Erythroblast (primary cell): ENCODE measurements around the gene CHAD.

Source experiments
- DNase-seq, 2 experiments: peaks; one replicate each; lab custom pipeline; 2025; lab: John Stamatoyannopoulos, UW
- GATA1 ChIP-seq: IDR thresholded peaks from 2 replicates; pipeline ENCODE4 v1.6.1; 2011; ENCODE audit warnings: low read depth, mild to moderate bottlenecking, control low read depth, low read length, moderate library complexity
- POLR2A ChIP-seq: IDR thresholded peaks from 2 replicates; pipeline ENCODE4 v1.6.1; 2011; ENCODE audit warnings: mild to moderate bottlenecking, low read length

CHAD gene, protein sequence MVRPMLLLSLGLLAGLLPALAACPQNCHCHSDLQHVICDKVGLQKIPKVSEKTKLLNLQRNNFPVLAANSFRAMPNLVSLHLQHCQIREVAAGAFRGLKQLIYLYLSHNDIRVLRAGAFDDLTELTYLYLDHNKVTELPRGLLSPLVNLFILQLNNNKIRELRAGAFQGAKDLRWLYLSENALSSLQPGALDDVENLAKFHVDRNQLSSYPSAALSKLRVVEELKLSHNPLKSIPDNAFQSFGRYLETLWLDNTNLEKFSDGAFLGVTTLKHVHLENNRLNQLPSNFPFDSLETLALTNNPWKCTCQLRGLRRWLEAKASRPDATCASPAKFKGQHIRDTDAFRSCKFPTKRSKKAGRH

GRCh38 chr17:50468304-50469207, at the start of gene CHAD:
CHAD (minus strand) TSS chr17:50468880; CDS start chr17:50468813, 67 bp downstream.
- DNase-seq: peak in 1 of 2 experiments; percentile 23
- no peak for TF ChIP-seq GATA1
- TF ChIP-seq POLR2A: no peak

DNA sequence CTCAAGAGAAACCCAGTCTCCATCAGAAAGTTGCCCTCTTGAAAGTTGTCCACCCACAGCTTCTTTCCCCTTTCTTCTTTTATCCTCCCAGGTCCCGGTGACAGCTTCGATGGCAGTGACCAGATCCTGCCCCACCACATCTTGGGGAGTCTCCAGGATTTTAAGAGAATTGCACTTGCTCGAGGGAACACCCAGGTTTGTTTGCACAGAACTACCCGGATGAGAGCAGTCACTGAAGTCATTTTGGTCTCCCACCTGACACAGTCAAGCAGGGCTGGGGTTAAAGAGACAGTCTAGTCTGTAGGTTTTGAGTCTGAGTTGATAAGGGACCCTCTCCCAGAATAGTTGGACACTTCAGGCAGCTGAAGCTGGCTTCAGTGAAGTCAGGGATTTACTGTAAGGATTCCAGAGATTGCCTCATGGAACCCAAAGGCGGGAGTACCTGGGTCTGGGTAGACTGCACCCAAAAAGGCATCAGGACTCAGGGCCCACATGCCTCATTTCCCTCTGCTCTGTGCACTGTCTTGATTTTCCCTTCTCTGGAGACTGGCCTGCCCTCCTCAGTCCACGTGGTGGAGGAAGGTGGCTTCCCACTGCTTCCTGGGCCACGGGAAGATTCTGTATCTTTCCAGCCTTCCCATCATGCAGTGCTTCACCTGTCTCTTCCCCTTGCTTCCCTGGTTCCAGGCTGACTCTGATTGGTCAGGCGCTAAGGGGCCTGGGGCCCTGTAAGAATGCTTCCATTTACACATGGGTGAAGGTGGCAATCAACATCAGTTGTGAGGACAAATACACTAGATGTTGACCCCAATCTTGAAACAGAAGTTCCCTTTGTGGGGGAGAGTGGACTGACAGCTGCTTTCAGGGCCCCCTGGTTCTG, 49.1 kb upstream of the CHAD start:
- TF ChIP-seq POLR2A (no peak), GATA1 (no peak)
- DNase-seq: no peak

DNA sequence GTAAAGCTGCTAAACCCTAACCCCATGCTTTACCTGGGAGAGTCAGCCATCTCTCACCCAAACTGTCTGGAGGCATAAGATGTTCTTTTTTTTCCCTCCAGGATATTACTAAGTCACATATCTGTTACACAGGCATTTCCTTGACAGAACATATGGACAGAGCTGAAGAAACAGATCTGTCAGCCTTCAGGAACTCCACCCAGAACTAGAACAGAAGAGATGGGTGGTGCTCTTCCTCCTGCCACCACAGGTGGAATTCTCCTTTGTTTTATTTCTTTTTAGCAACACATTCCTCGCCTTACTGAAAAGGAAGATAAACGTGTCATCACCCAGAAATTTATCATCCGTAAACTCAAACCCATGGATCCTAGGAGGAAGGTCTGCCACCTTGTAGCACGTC, 48.3 kb upstream of the CHAD start:
- TF ChIP-seq POLR2A (no peak), GATA1 (no peak)
- DNase-seq: no peak

GRCh38 chr17:50514936-50515702, 46.4 kb upstream of the CHAD start:
- no peak for DNase-seq
- TF ChIP-seq GATA1 (no peak), POLR2A (no peak)

DNA sequence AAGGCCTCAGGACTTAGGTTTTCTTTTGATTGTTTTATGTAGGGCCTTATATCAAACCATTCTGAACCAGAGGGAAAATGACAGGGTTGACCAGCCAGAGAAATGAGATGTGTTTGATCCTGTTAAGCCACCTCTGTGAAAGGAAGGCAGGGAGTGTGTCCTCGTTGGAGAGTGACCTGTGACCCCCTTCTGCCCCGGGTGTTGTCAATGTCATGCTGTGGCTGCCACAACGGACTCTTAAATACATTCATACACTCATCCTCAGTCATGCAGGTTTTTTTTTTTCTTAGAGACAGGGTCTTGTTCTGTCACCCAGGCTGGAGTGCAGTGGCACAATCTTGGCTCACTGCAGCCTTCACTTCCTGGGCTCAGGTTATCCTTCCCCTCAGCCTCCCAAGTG, 45.7 kb upstream of the CHAD start:
- DNase-seq: no peak
- TF ChIP-seq POLR2A (no peak), GATA1 (no peak)

DNA sequence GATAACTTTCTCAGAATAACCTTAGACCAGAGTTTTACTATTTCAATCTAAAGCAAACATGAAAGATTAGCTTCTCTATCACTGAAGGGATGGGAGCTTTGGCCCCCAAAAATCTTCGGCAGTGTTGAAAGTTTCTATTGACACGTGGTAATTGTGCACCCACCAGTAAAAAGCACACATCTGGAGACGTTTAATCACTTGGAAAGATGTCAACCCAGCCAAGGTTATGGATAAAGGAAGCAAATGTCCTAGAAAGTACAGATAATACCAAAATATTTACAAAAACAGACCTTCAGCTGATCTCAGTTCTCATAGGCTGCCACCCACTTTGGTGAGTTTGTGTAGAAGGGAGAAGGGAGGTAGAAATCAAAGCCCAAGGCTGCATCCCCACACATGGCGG, 44.8 kb upstream of the CHAD start:
- no peak for DNase-seq
- no peak for TF ChIP-seq GATA1
- TF ChIP-seq POLR2A: no peak

- DNase-seq: no peak
- TF ChIP-seq POLR2A (no peak), GATA1 (no peak)
Measured at GRCh38 chr17:50511058-50511457, 42.4 kb upstream of the CHAD start.

GRCh38 chr17:50508573-50509460, 40.1 kb upstream of the CHAD start:
- TF ChIP-seq POLR2A: peak; percentile 77
- no peak for TF ChIP-seq GATA1
- peak in 1 of 2 experiments; percentile 34 for DNase-seq

- DNase-seq: peak; percentile 92
- TF ChIP-seq GATA1: no peak
- TF ChIP-seq POLR2A: no peak
Measured at GRCh38 chr17:50507871-50508572, 39.3 kb upstream of the CHAD start, which contains the start of gene MYCBPAP. MYCBPAP (plus strand) TSS chr17:50508439; CDS start chr17:50508675, 236 bp downstream.

DNA sequence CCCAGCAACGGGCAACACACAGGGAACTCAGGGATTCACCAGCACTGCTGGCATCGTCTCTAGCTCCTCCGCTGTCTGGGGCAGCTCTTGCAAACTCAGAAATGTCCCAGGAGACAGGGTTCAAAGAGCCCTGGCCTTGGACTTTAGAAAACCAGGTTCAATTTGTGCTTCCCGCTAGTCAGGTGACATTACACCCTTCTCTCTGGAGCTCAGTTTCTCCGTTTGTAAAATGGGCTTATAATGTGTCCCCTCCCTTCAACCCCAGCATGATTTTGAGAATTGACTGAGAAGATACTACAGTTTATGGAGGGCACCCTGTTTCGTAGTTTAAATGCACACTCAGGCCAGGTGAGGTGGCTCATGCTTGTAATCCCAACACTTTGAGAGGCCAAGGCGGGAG, 37.6 kb upstream of the CHAD start:
- TF ChIP-seq GATA1 (no peak), POLR2A (no peak)
- no peak for DNase-seq

DNA sequence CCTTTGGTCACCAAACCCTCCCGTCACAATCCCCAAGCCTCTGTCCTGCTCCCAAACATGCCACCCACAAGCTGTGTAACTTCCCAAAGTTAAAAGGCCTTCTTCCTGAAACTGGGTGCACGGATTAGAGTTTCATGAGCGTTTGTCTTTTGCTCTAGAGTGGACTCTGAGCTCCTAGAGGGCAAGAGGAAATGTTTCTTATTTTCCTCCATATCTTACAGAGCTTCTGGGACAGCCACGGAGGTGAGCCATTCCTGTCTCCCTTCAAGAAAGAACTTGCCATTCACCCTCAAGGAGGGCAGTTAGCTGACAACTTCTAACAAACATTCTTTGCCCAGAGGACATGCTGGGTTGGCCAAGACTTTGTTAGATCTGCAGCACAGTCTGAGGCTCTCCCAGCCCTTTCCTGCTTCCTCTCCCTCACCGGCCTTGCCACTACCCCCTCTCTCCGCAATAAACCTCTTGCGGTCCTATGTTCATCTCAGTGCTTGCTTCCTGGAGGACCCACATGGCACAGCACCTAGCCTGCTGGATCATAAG, 37.0 kb upstream of the CHAD start:
- no peak for DNase-seq
- TF ChIP-seq POLR2A (no peak), GATA1 (no peak)
